PC-9 (cell line): ENCODE results near the gene MAP3K5. TPM values are rescaled to one million over a fixed set of nuclear protein-coding genes. Genes with fewer than 3 reads are reported as not detected.
"Not testable (repeated sequence)": the region's sequence is repeated elsewhere in the genome, so short reads cannot be mapped to it uniquely, and the experiment has no call there.

Source experiments
- BruUV-seq: library from RNA; stranded (reverse); fragments of 400-500 nt; replicated peaks from 2 replicates; lab custom pipeline; 2021; lab: Mats Ljungman, UMichigan
- CTCF ChIA-PET: fragments of 300-600 bp; sonication (Branson Sonifier 250); formaldehyde crosslinking; loops from one replicate; lab custom pipeline; 2022; ENCODE audit warnings: antibody characterized with exemption; lab: Charles Lee
- POLR2A ChIA-PET: fragments of 300-600 bp; sonication (Branson Sonifier 250); formaldehyde crosslinking; loops from one replicate; lab custom pipeline; 2022; ENCODE audit warnings: antibody characterized with exemption; ENCODE audit not compliant: unreplicated experiment; lab: Charles Lee
- DNase-seq, 2 experiments: peaks; one replicate each; pipeline versions ENCODE4 v3.0.0 to v3.0.0-alpha.2; 2015 to 2022; ENCODE audit warnings: mixed read lengths in 1 of 2
- H2AFZ ChIP-seq: fragments of 200-600 bp; sonication (generic); 2 replicates; pipeline ENCODE4 v1.8.1; 2017; ENCODE audit warnings: antibody characterized with exemption
- H3F3A ChIP-seq: fragments of 200-600 bp; sonication (generic); 2 replicates; pipeline ENCODE4 v1.8.1; 2017; ENCODE audit warnings: antibody characterized with exemption, mild to moderate bottlenecking, low read depth; ENCODE audit not compliant: insufficient read depth
- H3K27ac ChIP-seq: fragments of 200-600 bp; sonication (generic); 2 replicates; pipeline ENCODE4 v1.6.1; 2016; ENCODE audit warnings: mixed run types
- H3K27me3 ChIP-seq: fragments of 200-600 bp; sonication (generic); 2 replicates; pipeline ENCODE4 v1.6.1; 2016; ENCODE audit warnings: low read depth, mixed run types; ENCODE audit not compliant: insufficient read depth
- H3K36me3 ChIP-seq: fragments of 200-600 bp; sonication (generic); 2 replicates; pipeline ENCODE4 v1.6.1; 2016; ENCODE audit warnings: low read depth, mixed run types
- H3K4me1 ChIP-seq: fragments of 200-600 bp; sonication (generic); replicated peaks from 2 replicates; pipeline ENCODE4 v1.6.1; 2016; ENCODE audit warnings: mixed run types; ENCODE audit not compliant: insufficient read depth
- H3K4me2 ChIP-seq: fragments of 200-600 bp; sonication (generic); 2 replicates; pipeline ENCODE4 v1.6.1; 2017; ENCODE audit warnings: mixed run types
- H3K4me3 ChIP-seq: fragments of 200-600 bp; sonication (generic); 2 replicates; pipeline ENCODE4 v1.6.1; 2016; ENCODE audit warnings: mixed run types
- H3K79me2 ChIP-seq: fragments of 200-600 bp; sonication (generic); 2 replicates; pipeline ENCODE4 v1.6.1; 2017; ENCODE audit warnings: low read depth, mixed run types
- H3K9me2 ChIP-seq: fragments of 200-600 bp; sonication (generic); 2 replicates; pipeline ENCODE4 v1.8.1; 2017; ENCODE audit warnings: mild to moderate bottlenecking; ENCODE audit not compliant: insufficient read depth
- H3K9me3 ChIP-seq: fragments of 200-600 bp; sonication (generic); 2 replicates; pipeline ENCODE4 v1.8.1; 2016; ENCODE audit warnings: low read depth; ENCODE audit not compliant: insufficient read depth
- H4K20me1 ChIP-seq: fragments of 200-600 bp; sonication (generic); 2 replicates; pipeline ENCODE4 v1.8.1; 2017; ENCODE audit not compliant: insufficient read depth
- CTCF ChIP-seq: fragments of 200-600 bp; sonication (generic); conservative IDR thresholded peaks from 2 replicates; pipeline ENCODE4 v1.6.1; 2017; ENCODE audit warnings: mixed run types, antibody characterized with exemption, mild to moderate bottlenecking, moderate library complexity
- EZH2 ChIP-seq: fragments of 200-600 bp; sonication (generic); IDR thresholded peaks from 2 replicates; pipeline ENCODE4 v1.8.0; 2017; ENCODE audit warnings: antibody characterized with exemption, low read depth
- intact Hi-C: fragments of 100-400 bp; cut with micrococcal nuclease; formaldehyde crosslinking; loops from one replicate; pipeline ENCODE4 v1.10.0; 2022; ENCODE audit not compliant: unreplicated experiment
- total RNA-seq: library from RNA; stranded (reverse); gene quantifications from 2 replicates; pipeline ENCODE4 v1.2.3, GENCODE V29; 2021

Gene MAP3K5
- total RNA-seq, 1 experiment from 2014 or later, result 10.9 TPM

DNA sequence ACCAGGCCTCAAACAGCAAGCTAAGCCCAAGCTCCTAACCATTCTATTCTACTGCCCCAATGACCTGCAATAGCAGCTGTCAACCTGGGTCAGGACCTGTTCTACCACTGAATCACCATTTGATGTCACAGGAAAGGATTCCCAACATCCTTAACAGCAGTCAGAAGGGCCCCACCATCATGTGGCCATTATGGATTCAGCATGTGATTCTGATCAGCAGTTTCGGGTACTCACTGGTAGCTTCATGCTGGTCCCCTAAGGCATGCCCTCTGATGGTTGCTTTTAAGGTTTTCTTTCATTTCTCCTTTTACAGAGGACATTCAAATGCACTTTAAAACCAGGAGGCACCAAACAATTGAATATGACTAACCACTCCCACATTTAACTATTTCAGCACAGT lies 204.8 kb downstream of the MAP3K5 start:
- ChIA-PET CTCF (no interaction called here), POLR2A (no interaction called here)
- no TSS peak for BruUV-seq
- no peak for DNase-seq
- Histone ChIP-seq H2AFZ (no peak overlapping the region), H3K4me1 (peaks cover 10% of the 10 kb centered on the region), H3K27me3 (no peaks in the 10 kb centered on the region), H3K27ac (no peak overlapping the region), H3K79me2 (no peaks in the 10 kb centered on the region), H3K36me3 (peaks cover 35% of the 10 kb centered on the region), H3F3A (no peaks in the 10 kb centered on the region), H3K9me3 (no peaks in the 10 kb centered on the region), H4K20me1 (no peaks in the 10 kb centered on the region), H3K4me2 (no peak overlapping the region), H3K4me3 (no peak overlapping the region), H3K9me2 (no peaks in the 10 kb centered on the region)
- TF ChIP-seq CTCF (no peak), EZH2 (no peak)
- intact Hi-C loops, result no loop called here

DNA sequence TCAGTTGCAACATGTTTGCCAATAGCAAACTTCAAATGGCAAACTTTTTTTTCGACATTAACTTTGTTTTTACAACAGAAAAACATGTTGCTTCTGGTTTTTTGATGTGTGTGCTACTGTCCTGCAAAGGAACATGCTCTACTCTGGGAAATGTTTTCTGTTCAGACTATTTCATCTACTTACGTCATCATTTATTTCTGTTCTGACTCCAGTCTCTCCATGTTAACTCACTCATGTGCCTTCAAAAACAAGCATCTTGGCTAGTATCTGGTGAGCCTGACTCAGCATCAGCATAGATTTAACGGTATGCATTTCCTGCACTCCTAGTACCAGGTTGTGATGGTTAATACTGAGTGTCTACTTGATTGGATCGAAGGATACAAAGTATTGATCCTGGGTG lies 206.0 kb downstream of the MAP3K5 start:
- no peaks in the 10 kb centered on the region for H3K9me3 ChIP-seq
- CTCF ChIA-PET, result no interaction called here
- no peak overlapping the region for H2AFZ ChIP-seq
- no peak overlapping the region for H3K4me3 ChIP-seq
- H3K27ac ChIP-seq, result no peak overlapping the region
- no peak for DNase-seq
- H3K79me2 ChIP-seq, result no peaks in the 10 kb centered on the region
- TF ChIP-seq EZH2 (no peak), CTCF (no peak)
- H3K4me2 ChIP-seq, result no peak overlapping the region
- H3K4me1 ChIP-seq, result peaks cover 10% of the 10 kb centered on the region
- BruUV-seq, result no TSS peak
- H3F3A ChIP-seq, result no peaks in the 10 kb centered on the region
- POLR2A ChIA-PET, result no interaction called here
- no peaks in the 10 kb centered on the region for H3K27me3 ChIP-seq
- no peaks in the 10 kb centered on the region for H4K20me1 ChIP-seq
- no peaks in the 10 kb centered on the region for H3K9me2 ChIP-seq
- H3K36me3 ChIP-seq, result peaks cover 25% of the 10 kb centered on the region; the same call in 1 of the 2 replicates
- intact Hi-C loops, result no loop called here

DNA sequence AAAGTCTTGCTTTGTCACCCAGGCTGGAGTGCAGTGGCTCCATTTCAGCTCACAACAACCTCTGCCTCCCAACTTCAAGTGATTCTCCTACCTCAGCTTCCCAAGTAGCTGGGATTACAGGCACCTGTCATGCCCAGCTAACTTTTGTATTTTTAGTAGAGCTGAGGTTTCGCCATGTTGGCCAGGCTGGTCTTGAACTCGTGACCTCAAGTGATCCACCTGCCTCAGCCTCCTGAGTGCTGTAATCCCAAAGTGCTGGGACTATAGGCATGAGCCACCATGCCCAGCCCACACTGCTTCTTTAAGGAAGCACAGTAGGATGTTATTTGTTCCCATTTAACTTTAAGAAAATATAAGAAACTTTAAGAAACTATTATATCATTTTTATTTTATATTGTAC lies 206.8 kb downstream of the MAP3K5 start:
- H4K20me1 ChIP-seq, H3K4me2 ChIP-seq, H3K27ac ChIP-seq, H3K79me2 ChIP-seq, H3K9me3 ChIP-seq, POLR2A ChIA-PET, H3K4me3 ChIP-seq, H3K27me3 ChIP-seq, BruUV-seq, H3F3A ChIP-seq, H3K9me2 ChIP-seq, DNase-seq, H2AFZ ChIP-seq, intact Hi-C loops: not testable (repeated sequence)
- CTCF ChIA-PET, result interaction anchor here (0.6 kb wide), 1 partner anchor 9 kb away, joined by 4 read pairs; no protein-coding TSS in a partner anchor
- Histone ChIP-seq H3K36me3 (peaks cover 23% of the 10 kb centered on the region; the same call in 1 of the 2 replicates), H3K4me1 (peaks cover 10% of the 10 kb centered on the region)

DNA sequence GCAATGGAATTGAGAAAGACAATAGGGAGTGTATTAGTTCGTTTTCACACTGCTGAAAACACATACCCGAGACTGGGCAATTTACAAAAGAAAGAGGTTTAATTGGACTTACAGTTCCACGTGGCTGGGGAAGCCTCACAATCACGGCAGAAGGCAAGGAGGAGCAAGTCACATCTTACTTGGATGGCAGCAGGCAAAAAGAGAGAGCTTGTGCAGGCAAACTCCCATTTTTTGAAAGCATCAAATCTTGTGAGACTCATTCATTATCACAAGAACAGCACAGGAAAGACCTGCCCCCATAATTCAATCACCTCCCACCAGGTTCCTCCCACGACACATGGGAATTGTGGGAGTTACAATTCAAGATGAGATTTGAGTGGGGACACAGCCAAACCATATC lies 208.0 kb downstream of the MAP3K5 start:
- BruUV-seq, H3K79me2 ChIP-seq, DNase-seq, H3K4me2 ChIP-seq, H2AFZ ChIP-seq, H3K27me3 ChIP-seq, H3K4me3 ChIP-seq, H3K9me3 ChIP-seq, H4K20me1 ChIP-seq, intact Hi-C loops, H3K9me2 ChIP-seq: not testable (repeated sequence)
- Histone ChIP-seq H3K4me1 (peaks cover 23% of the 10 kb centered on the region), H3F3A (peaks cover 13% of the 10 kb centered on the region), H3K36me3 (peaks cover 34% of the 10 kb centered on the region), H3K27ac (peak overlapping the region; percentile 66; the same call in 1 of the 2 replicates)
- ChIA-PET CTCF (interaction anchor here (0.9 kb wide), 1 partner anchor 208 kb away, joined by 4 read pairs; the partner anchor contains the start of gene MAP3K5), POLR2A (interaction anchor here (0.6 kb wide), 1 partner anchor 1324 kb away, joined by 9 read pairs; no protein-coding TSS in a partner anchor)
